MM.1S (cell line): ENCODE results near the gene ETHE1.

Experiments used
- DNase-seq: peaks from one replicate; pipeline ENCODE4 v3.0.0-alpha.2; 2015
- H2AFZ ChIP-seq: fragments of 300-600 bp; sonication (generic); 2 replicates; pipeline ENCODE4 v1.6.0; 2016; ENCODE audit warnings: antibody characterized with exemption, low read length
- H3F3A ChIP-seq: fragments of 300-600 bp; sonication (generic); 2 replicates; pipeline ENCODE4 v1.6.1; 2016; ENCODE audit warnings: mild to moderate bottlenecking, antibody characterized with exemption, low read length, moderate library complexity, mixed read lengths; ENCODE audit not compliant: insufficient read depth
- H3K27ac ChIP-seq: fragments of 300-600 bp; sonication (generic); 2 replicates; pipeline ENCODE4 v1.5.1; 2016; ENCODE audit warnings: mild to moderate bottlenecking, low read length
- H3K27me3 ChIP-seq: fragments of 300-600 bp; sonication (generic); replicated peaks from 2 replicates; pipeline ENCODE4 v1.6.0; 2016; ENCODE audit warnings: low read length; ENCODE audit not compliant: insufficient read depth
- H3K36me3 ChIP-seq: fragments of 300-600 bp; sonication (generic); replicated peaks from 2 replicates; pipeline ENCODE4 v1.6.1; 2016; ENCODE audit warnings: mild to moderate bottlenecking, low read length, mixed read lengths; ENCODE audit not compliant: insufficient read depth
- H3K4me1 ChIP-seq: fragments of 300-600 bp; sonication (generic); 2 replicates; pipeline ENCODE4 v1.6.1; 2016; ENCODE audit warnings: low read length, mixed read lengths
- H3K4me2 ChIP-seq: fragments of 300-600 bp; sonication (generic); 2 replicates; pipeline ENCODE4 v1.6.0; 2016; ENCODE audit warnings: low read depth, low read length
- H3K4me3 ChIP-seq: fragments of 300-600 bp; sonication (generic); 2 replicates; pipeline ENCODE4 v1.5.1; 2016; ENCODE audit warnings: low read length, mixed read lengths
- H3K79me2 ChIP-seq: fragments of 300-600 bp; sonication (generic); 2 replicates; pipeline ENCODE4 v1.6.1; 2016; ENCODE audit warnings: mixed run types, low read length, mixed read lengths
- H3K9ac ChIP-seq: fragments of 300-600 bp; sonication (generic); 2 replicates; pipeline ENCODE4 v1.6.1; 2016; ENCODE audit warnings: low read length, mixed read lengths
- H3K9me2 ChIP-seq: fragments of 300-600 bp; sonication (generic); replicated peaks from 2 replicates; pipeline ENCODE4 v1.6.1; 2016; ENCODE audit warnings: mild to moderate bottlenecking, low read length, mixed read lengths; ENCODE audit not compliant: insufficient read depth
- H3K9me3 ChIP-seq: fragments of 300-600 bp; sonication (generic); replicated peaks from 2 replicates; pipeline ENCODE4 v1.6.1; 2016; ENCODE audit warnings: mild to moderate bottlenecking, low read length, mixed read lengths; ENCODE audit not compliant: insufficient read depth
- H4K20me1 ChIP-seq: fragments of 300-600 bp; sonication (generic); 2 replicates; pipeline ENCODE4 v1.6.1; 2016; ENCODE audit warnings: mild to moderate bottlenecking, low read length, moderate library complexity, mixed read lengths; ENCODE audit not compliant: insufficient read depth
- CTCF ChIP-seq: fragments of 300-600 bp; sonication (generic); IDR thresholded peaks from 2 replicates; pipeline ENCODE4 v1.5.1; 2016; ENCODE audit warnings: antibody characterized with exemption, low read length, mixed read lengths
- EZH2 ChIP-seq: fragments of 300-600 bp; sonication (generic); optimal IDR thresholded peaks from 2 replicates; pipeline ENCODE3; 2017; ENCODE audit warnings: low read depth, mild to moderate bottlenecking, antibody characterized with exemption, low read length, mixed read lengths
- EZH2phosphoT487 ChIP-seq: fragments of 300-600 bp; sonication (generic); IDR thresholded peaks from 2 replicates; pipeline ENCODE4 v1.6.1; 2018; ENCODE audit warnings: antibody characterized with exemption, low read length

ETHE1 gene

GRCh38 chr19:43526884-43527859 lies at the start of gene ETHE1:
Gene ETHE1 (minus strand): TSS chr19:43527201. CDS start chr19:43527177, 24 bp downstream.
- Histone ChIP-seq H3K4me3 (peak within 1 kb of the TSS; percentile 98), H3K79me2 (peaks cover 5% of the 10 kb centered on the region; the same call in 1 of the 2 replicates), H3K36me3 (no peaks in the 10 kb centered on the region), H3K9ac (peak within 1 kb of the TSS; percentile 68; the same call in 1 of the 2 replicates), H3K27me3 (no peaks in the 10 kb centered on the region), H3K4me1 (peaks cover 12% of the 10 kb centered on the region), H3K9me3 (no peaks in the 10 kb centered on the region), H2AFZ (peak within 1 kb of the TSS; percentile 98), H3K27ac (peak within 1 kb of the TSS; percentile 45; the same call in 1 of the 2 replicates), H3F3A (peaks cover 14% of the 10 kb centered on the region), H3K9me2 (no peaks in the 10 kb centered on the region), H4K20me1 (no peaks in the 10 kb centered on the region), H3K4me2 (peak within 1 kb of the TSS; percentile 98)
- peak; percentile 81 for DNase-seq
- no peak for TF ChIP-seq EZH2phosphoT487
- TF ChIP-seq CTCF: no peak
- no peak for TF ChIP-seq EZH2

- Histone ChIP-seq H3K9me2 (no peaks in the 10 kb centered on the region), H3K9ac (peak overlapping the region; percentile 69; the same call in 1 of the 2 replicates), H4K20me1 (no peaks in the 10 kb centered on the region), H3K4me3 (peak overlapping the region; percentile 100), H3K36me3 (no peaks in the 10 kb centered on the region), H3F3A (no peaks in the 10 kb centered on the region), H3K4me2 (peak overlapping the region; percentile 97), H2AFZ (peak overlapping the region; percentile 86), H3K27me3 (peaks cover 19% of the 10 kb centered on the region; the same call in 1 of the 2 replicates), H3K79me2 (peaks cover 16% of the 10 kb centered on the region), H3K4me1 (peaks cover 4% of the 10 kb centered on the region; the same call in 1 of the 2 replicates), H3K27ac (peak overlapping the region; percentile 46; the same call in 1 of the 2 replicates), H3K9me3 (no peaks in the 10 kb centered on the region)
- no peak for DNase-seq
- TF ChIP-seq EZH2phosphoT487 (no peak), CTCF (no peak), EZH2 (no peak)
These were observed 49.2 kb upstream of the ETHE1 start for GRCh38 chr19:43575955-43576878.

DNA sequence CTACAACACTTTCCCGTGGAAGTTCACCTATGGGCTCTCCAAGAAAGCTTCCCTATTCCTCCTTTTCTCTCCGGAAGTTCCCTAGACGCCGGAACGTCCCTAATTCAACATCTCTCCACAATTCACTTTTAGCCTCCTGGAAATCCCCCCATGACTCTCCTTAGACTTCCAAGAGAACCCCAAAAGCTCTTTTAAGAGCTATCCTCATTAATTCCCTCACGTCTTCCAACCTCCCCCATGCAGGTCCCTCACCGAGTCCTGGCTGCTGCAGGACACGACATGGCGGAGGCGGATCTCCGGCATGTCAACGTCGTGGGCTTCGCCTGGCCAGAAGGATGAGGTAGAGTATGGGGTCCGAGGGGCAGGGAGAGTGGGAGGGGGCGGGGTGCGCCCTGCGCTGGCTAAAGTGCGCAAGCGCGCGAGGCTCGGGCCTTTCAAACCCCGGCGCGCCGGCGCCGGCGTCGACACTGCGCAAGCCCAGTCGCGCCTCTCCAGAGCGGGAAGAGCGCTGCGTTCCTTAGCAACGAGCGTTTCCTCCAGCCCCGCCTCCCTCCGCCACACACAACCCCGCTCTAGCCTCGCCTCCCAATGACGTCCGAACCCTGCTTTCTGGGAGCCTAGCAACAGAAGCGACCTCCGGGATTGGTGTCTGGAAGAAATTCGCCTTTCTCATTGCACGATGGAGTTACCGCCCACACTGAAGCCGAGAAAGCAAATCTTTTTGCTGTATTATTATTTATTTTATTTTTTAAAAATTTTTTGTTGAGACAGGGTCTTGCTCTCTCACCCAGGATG lies 48.4 kb upstream of the ETHE1 start, which contains the start of the genes PINLYP and XRCC1:
PINLYP (plus strand) TSS at position 646 of the 795 bp plus-strand sequence. CDS start 1,391 bp downstream, outside the sequence.
XRCC1 (minus strand) TSS at position 372 of the 795 bp plus-strand sequence; CDS start at position 303, 69 bp downstream.
- H3K79me2 ChIP-seq: peaks cover 16% of the 10 kb centered on the region
- peak; percentile 99 for DNase-seq
- H3K27ac ChIP-seq: peak within 1 kb of the TSS; percentile 53; the same call in 1 of the 2 replicates
- peak within 1 kb of the TSS; percentile 96 for H2AFZ ChIP-seq
- H3K27me3 ChIP-seq: peaks cover 19% of the 10 kb centered on the region; the same call in 1 of the 2 replicates
- TF ChIP-seq CTCF: no peak
- no peak for TF ChIP-seq EZH2
- TF ChIP-seq EZH2phosphoT487: no peak
- peaks cover 4% of the 10 kb centered on the region; the same call in 1 of the 2 replicates for H3K4me1 ChIP-seq
- peak within 1 kb of the TSS; percentile 100 for H3K4me3 ChIP-seq
- no peaks in the 10 kb centered on the region for H3K9me3 ChIP-seq
- H3K9ac ChIP-seq: peak within 1 kb of the TSS; percentile 97
- H3K9me2 ChIP-seq: no peaks in the 10 kb centered on the region
- no peaks in the 10 kb centered on the region for H3F3A ChIP-seq
- peak within 1 kb of the TSS; percentile 97 for H3K4me2 ChIP-seq
- H3K36me3 ChIP-seq: no peaks in the 10 kb centered on the region
- no peaks in the 10 kb centered on the region for H4K20me1 ChIP-seq
